KOPT-K1 (cell line): ENCODE results near the gene GCC2.
"Not testable (repeated sequence)": the region's sequence is repeated elsewhere in the genome, so short reads cannot be mapped to it uniquely, and the experiment has no call there.

Experiments used
- H3K27ac ChIP-seq: fragments of 200-600 bp; sonication (generic); 2 replicates; pipeline ENCODE4 v1.5.1; 2016; ENCODE audit warnings: antibody characterized with exemption, mild to moderate bottlenecking, low read depth, low read length; ENCODE audit not compliant: poor library complexity, severe bottlenecking
- H3K36me3 ChIP-seq: fragments of 200-600 bp; sonication (generic); 2 replicates; pipeline ENCODE4 v1.5.1; 2017; ENCODE audit warnings: antibody characterized with exemption, mild to moderate bottlenecking, low read length, moderate library complexity; ENCODE audit not compliant: insufficient read depth
- H3K9me3 ChIP-seq: fragments of 200-600 bp; sonication (generic); 2 replicates; pipeline ENCODE4 v1.5.1; 2017; ENCODE audit warnings: antibody characterized with exemption, low read length, mild to moderate bottlenecking; ENCODE audit not compliant: insufficient read depth, poor library complexity, severe bottlenecking

GCC2 gene

GRCh38 chr2:108555572-108555971 lies 106.6 kb downstream of the GCC2 start:
- H3K27ac ChIP-seq = no peak overlapping the region
- no peaks in the 10 kb centered on the region for H3K9me3 ChIP-seq
- H3K36me3 ChIP-seq = no peaks in the 10 kb centered on the region

DNA sequence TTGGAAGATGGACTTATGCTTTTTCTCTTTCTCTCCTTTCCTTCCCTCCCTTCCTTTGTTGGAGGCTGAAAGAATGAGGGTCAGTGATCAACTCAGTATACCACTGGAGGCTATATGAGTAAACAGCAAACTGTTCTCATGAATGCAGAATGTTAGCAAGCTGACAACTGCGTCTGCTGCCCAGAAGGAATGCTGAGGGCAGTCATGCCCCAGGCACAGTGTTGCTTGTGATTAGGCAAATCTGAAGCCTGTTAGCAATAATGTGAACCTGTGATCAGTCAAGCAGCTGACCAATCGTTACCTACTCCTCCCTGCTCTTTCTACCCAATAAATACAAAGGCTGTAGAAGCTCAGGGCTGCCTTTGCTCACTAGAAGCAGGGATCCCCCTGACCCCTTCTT lies 107.6 kb downstream of the GCC2 start:
- H3K27ac ChIP-seq, H3K36me3 ChIP-seq, H3K9me3 ChIP-seq: not testable (repeated sequence)
